Measurements from ENCODE around the gene HTR6.
A peak's percentile ranks its signal among the peaks of the same experiment; 100 is the strongest.

Gene HTR6

GRCh38 chr1:19639999-19640362 is 24.7 kb upstream of the HTR6 start:
- DNase-seq: no peak

- no peak for DNase-seq
Observed at GRCh38 chr1:19640363-19641316, 24.0 kb upstream of the HTR6 start.

GRCh38 chr1:19643121-19643520 is 21.6 kb upstream of the HTR6 start:
- no peak for DNase-seq

GRCh38 chr1:19643602-19644394 is 20.9 kb upstream of the HTR6 start, which contains the start of gene NBL1:
TSS of gene NBL1 (plus strand) at chr1:19644311. CDS start at chr1:19655031, 10,720 bp downstream.
- peak; percentile 62 for DNase-seq

- DNase-seq: no peak
Observed at GRCh38 chr1:19644395-19644680, 20.3 kb upstream of the HTR6 start.

GRCh38 chr1:19644681-19645410 is 19.8 kb upstream of the HTR6 start:
- DNase-seq: peak; percentile 51

GRCh38 chr1:19645411-19646251 is 19.0 kb upstream of the HTR6 start:
- no peak for DNase-seq

- peak; percentile 60 for DNase-seq
Observed at GRCh38 chr1:19646377-19647319, 18.0 kb upstream of the HTR6 start.

GRCh38 chr1:19647643-19648042 is 17.0 kb upstream of the HTR6 start:
- peak; percentile 14 for DNase-seq

- no peak for DNase-seq
Observed at GRCh38 chr1:19648239-19648638, 16.4 kb upstream of the HTR6 start.

GRCh38 chr1:19648689-19649088 is 16.0 kb upstream of the HTR6 start:
- DNase-seq: no peak

- no peak for DNase-seq
Observed at GRCh38 chr1:19650416-19651140, 14.1 kb upstream of the HTR6 start.

- DNase-seq: peak; percentile 57
Observed at GRCh38 chr1:19651141-19651737, 13.4 kb upstream of the HTR6 start.

GRCh38 chr1:19654386-19654785 is 10.3 kb upstream of the HTR6 start:
- DNase-seq: no peak

- no peak for DNase-seq
Observed at GRCh38 chr1:19654886-19655717, 9.6 kb upstream of the HTR6 start.

GRCh38 chr1:19655718-19656080 is 9.0 kb upstream of the HTR6 start:
- no peak for DNase-seq

- DNase-seq: no peak
Observed at GRCh38 chr1:19656134-19656779, 8.4 kb upstream of the HTR6 start.

GRCh38 chr1:19656780-19657466 is 7.8 kb upstream of the HTR6 start:
- no peak for DNase-seq
